Tibial artery (tissue), 4 donors: Measurements from ENCODE around the gene WIF1.

Experiments used
- DNase-seq, 2 donors: peaks; one replicate each; pipeline ENCODE4 v3.0.0-alpha.2; 2019
- H3K27ac ChIP-seq, 2 donors: fragments of 200-600 bp; sonication (generic) in 1 of 2; 1 replicate in 1 of 2; 2 replicates in 1 of 2; pipeline ENCODE4 v1.5.1; 2018 to 2019; ENCODE audit warnings: mild to moderate bottlenecking in 1 of 2
- H3K27me3 ChIP-seq, 2 donors: fragments of 200-600 bp; sonication (generic) in 1 of 2; one replicate each; pipeline versions ENCODE4 v1.5.1 to v1.6.0; 2016 to 2019
- H3K36me3 ChIP-seq, 3 donors: fragments of 200-600 bp; sonication (generic) in 2 of 3; one replicate each; pipeline ENCODE4 v1.5.1; 2016 to 2019; ENCODE audit warnings: mild to moderate bottlenecking in 2 of 3
- H3K4me1 ChIP-seq, 4 donors: fragments of 200-600 bp; sonication (generic) in 2 of 4; 1 replicate in 3 of 4; 2 replicates in 1 of 4; pipeline ENCODE4 v1.5.1; 2016 to 2019
- H3K4me3 ChIP-seq, 2 donors: fragments of 200-600 bp; sonication (generic) in 1 of 2; 1 replicate in 1 of 2; 2 replicates in 1 of 2; pipeline ENCODE4 v1.5.1; 2018 to 2019; ENCODE audit warnings: mild to moderate bottlenecking in 2 of 2
- H3K9me3 ChIP-seq, 3 donors: fragments of 200-600 bp; sonication (generic) in 1 of 3; one replicate each; pipeline ENCODE4 v1.5.1; 2016 to 2019
- intact Hi-C: fragments of 100-400 bp; cut with DNase I; formaldehyde crosslinking; loops from one replicate; pipeline ENCODE4 v1.15.0; 2023; ENCODE audit warnings: low total_unique reads
- TF ChIP-seq, protein P1 (sequence below), 2 experiments: fragments of 200-600 bp in 1 of 2; fragments of 450-650 bp in 1 of 2; IDR thresholded peaks; one replicate each; pipeline ENCODE4 v1.5.1; 2017 to 2019; ENCODE audit warnings: antibody characterized with exemption in 2 of 2, mild to moderate bottlenecking in 1 of 2, moderate library complexity in 1 of 2

WIF1 gene

DNA sequence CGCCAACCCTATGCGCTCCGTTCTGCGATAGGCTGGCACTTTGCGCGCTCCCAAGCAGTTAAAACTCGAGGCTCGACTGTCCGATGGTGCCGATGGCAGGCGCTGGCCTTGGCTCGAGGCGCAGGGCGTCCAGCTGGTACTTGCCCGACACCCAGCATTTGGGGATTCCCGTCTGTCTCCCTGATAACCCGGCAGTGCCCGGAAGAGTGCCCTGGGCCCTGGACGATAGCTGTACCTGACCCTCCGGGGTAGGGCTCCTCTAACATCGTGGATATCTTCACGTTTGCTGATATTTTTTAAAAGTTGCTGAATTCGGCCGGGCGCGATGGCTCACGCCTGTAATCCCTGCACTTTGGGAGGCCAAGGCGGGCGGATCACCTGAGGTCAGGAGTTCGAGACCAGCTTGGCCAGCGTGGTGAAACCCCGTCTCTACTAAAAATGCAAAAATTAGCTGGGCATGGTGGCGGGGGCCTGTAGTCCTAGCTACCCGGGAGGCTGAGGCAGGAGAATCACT is 908 bp upstream of the WIF1 start:
- Histone ChIP-seq H3K36me3 (no peaks in the 10 kb centered on the region), H3K4me3 (no peak overlapping the region), H3K4me1 (peaks cover 0 to 10% (median 9%) of the 10 kb centered on the region in 4 donors), H3K9me3 (no peaks in the 10 kb centered on the region), H3K27ac (no peak overlapping the region), H3K27me3 (peaks cover 0 to 65% of the 10 kb centered on the region in 2 donors)
- DNase-seq: no peak
- intact Hi-C loops: loop anchor here (5.0 kb wide), 1 partner anchor 230 kb away; no protein-coding TSS in a partner anchor
- TF ChIP-seq, protein P1, sequence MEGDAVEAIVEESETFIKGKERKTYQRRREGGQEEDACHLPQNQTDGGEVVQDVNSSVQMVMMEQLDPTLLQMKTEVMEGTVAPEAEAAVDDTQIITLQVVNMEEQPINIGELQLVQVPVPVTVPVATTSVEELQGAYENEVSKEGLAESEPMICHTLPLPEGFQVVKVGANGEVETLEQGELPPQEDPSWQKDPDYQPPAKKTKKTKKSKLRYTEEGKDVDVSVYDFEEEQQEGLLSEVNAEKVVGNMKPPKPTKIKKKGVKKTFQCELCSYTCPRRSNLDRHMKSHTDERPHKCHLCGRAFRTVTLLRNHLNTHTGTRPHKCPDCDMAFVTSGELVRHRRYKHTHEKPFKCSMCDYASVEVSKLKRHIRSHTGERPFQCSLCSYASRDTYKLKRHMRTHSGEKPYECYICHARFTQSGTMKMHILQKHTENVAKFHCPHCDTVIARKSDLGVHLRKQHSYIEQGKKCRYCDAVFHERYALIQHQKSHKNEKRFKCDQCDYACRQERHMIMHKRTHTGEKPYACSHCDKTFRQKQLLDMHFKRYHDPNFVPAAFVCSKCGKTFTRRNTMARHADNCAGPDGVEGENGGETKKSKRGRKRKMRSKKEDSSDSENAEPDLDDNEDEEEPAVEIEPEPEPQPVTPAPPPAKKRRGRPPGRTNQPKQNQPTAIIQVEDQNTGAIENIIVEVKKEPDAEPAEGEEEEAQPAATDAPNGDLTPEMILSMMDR (IDR thresholded peaks at IDR 0.05): no peak

GRCh38 chr12:65119063-65119462 is 2.0 kb downstream of the WIF1 start:
- intact Hi-C loops: no loop called here
- Histone ChIP-seq H3K27me3 (peaks cover 0 to 49% of the 10 kb centered on the region in 2 donors), H3K4me3 (no peak overlapping the region), H3K9me3 (no peaks in the 10 kb centered on the region), H3K36me3 (no peaks in the 10 kb centered on the region), H3K4me1 (peaks cover 0 to 10% (median 9%) of the 10 kb centered on the region in 4 donors), H3K27ac (no peak overlapping the region)
- TF ChIP-seq, protein P1 (IDR thresholded peaks at IDR 0.05): no peak
- no peak for DNase-seq

DNA sequence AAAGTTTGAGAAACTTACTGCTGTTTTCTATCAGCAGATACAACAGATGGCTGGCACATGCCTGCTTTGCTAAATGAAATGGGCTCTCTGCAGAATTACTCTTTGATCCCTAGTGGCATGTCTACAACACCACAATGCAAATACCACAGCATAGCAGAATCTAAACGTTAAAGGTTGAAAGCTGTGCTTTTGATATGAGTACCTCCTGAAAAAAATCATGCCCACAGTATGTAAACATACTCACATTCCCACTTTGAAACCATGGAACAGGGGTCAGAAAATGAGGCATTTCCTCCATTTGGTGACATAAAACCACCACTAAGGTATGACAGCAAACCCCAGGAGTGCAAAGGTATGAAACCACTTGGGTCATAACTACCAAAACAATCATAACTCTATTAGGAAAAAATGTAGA is 7.5 kb downstream of the WIF1 start:
- no peak overlapping the region for H3K4me3 ChIP-seq
- TF ChIP-seq, protein P1 (IDR thresholded peaks at IDR 0.05): no peak
- no peaks in the 10 kb centered on the region for H3K9me3 ChIP-seq
- H3K27ac ChIP-seq: no peak overlapping the region
- H3K36me3 ChIP-seq: no peaks in the 10 kb centered on the region
- intact Hi-C loops: no loop called here
- no peaks in the 10 kb centered on the region for H3K4me1 ChIP-seq
- no peak for DNase-seq
- peaks cover 0 to 10% of the 10 kb centered on the region in 2 donors for H3K27me3 ChIP-seq

- H3K9me3 ChIP-seq: no peaks in the 10 kb centered on the region
- no peaks in the 10 kb centered on the region for H3K4me1 ChIP-seq
- DNase-seq: no peak
- no peaks in the 10 kb centered on the region for H3K36me3 ChIP-seq
- TF ChIP-seq, protein P1 (IDR thresholded peaks at IDR 0.05): peak in 1 of 2 experiments; percentile 12
- H3K27ac ChIP-seq: no peak overlapping the region
- no peaks in the 10 kb centered on the region for H3K27me3 ChIP-seq
- H3K4me3 ChIP-seq: no peak overlapping the region
- intact Hi-C loops: no loop called here
Observed at GRCh38 chr12:65106948-65107347, 14.2 kb downstream of the WIF1 start.

- Histone ChIP-seq H3K27me3 (no peaks in the 10 kb centered on the region), H3K36me3 (no peaks in the 10 kb centered on the region), H3K9me3 (no peaks in the 10 kb centered on the region), H3K4me1 (no peaks in the 10 kb centered on the region), H3K27ac (no peak overlapping the region), H3K4me3 (no peak overlapping the region)
- intact Hi-C loops: no loop called here
- TF ChIP-seq, protein P1 (IDR thresholded peaks at IDR 0.05): no peak
- DNase-seq: no peak
Observed at GRCh38 chr12:65100140-65100539, 21.0 kb downstream of the WIF1 start.

- intact Hi-C loops: no loop called here
- no peaks in the 10 kb centered on the region for H3K36me3 ChIP-seq
- TF ChIP-seq, protein P1 (IDR thresholded peaks at IDR 0.05): no peak
- H3K4me3 ChIP-seq: no peak overlapping the region
- H3K27ac ChIP-seq: no peak overlapping the region
- no peaks in the 10 kb centered on the region for H3K27me3 ChIP-seq
- DNase-seq: no peak
- H3K9me3 ChIP-seq: no peaks in the 10 kb centered on the region
- no peaks in the 10 kb centered on the region for H3K4me1 ChIP-seq
Observed at GRCh38 chr12:65099182-65099581, 21.9 kb downstream of the WIF1 start.
